HG03575 (cell line): Measurements from ENCODE around the gene FMN2.
"Not testable (repeated sequence)": the region's sequence is repeated elsewhere in the genome, so short reads cannot be mapped to it uniquely, and the experiment has no call there.

Source experiments
- ATAC-seq: cut with Tn5 transposase; IDR thresholded peaks from one replicate; pipeline ENCODE4 v1.9.1; 2021; ENCODE audit not compliant: unreplicated experiment, insufficient number of reproducible peaks, low FRiP score; ENCODE audit errors: extremely low read depth

FMN2 gene

GRCh38 chr1:240235521-240236288 lies 144.0 kb downstream of the FMN2 start:
- ATAC-seq, result no peak

- no peak for ATAC-seq
Observed at GRCh38 chr1:240237305-240237721, 145.6 kb downstream of the FMN2 start.

DNA sequence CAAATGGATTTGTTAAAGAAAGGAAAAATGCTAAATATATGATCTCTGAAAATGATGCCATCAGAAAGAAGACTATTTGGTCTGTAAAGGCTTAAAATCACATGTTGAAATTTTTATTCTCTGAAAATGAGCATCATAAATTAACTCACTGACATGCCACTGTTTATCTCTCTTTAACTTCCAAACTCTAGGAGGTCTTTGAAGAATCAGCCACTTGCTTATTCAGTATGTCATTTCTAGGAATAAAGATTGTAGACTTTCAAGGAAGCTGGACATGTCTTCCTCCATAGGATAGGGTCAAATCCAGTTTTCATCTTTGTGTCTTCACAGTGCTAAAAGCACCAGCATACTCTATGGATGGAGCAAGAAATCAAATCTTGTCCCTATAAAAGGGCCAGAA lies 147.6 kb downstream of the FMN2 start:
- ATAC-seq, result no peak

DNA sequence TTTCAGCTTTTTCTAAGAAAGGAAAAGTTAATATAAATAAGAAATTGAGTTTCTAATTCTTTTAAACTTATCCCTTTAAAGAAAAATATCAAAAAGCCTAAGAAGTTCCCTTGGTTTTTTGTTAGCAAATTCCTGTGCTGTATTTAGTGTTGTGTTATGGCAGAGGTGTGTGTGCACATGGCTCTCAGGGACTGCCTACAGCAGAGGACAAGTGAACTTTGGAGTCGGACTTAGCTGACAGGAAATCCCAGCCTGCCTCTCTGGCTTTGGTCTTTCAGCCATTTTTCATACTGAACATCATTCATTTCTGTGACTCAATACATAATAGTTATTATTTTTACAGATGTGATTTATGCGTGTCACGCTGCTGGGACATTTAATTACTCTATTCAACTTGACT lies 149.6 kb downstream of the FMN2 start:
- no peak for ATAC-seq

DNA sequence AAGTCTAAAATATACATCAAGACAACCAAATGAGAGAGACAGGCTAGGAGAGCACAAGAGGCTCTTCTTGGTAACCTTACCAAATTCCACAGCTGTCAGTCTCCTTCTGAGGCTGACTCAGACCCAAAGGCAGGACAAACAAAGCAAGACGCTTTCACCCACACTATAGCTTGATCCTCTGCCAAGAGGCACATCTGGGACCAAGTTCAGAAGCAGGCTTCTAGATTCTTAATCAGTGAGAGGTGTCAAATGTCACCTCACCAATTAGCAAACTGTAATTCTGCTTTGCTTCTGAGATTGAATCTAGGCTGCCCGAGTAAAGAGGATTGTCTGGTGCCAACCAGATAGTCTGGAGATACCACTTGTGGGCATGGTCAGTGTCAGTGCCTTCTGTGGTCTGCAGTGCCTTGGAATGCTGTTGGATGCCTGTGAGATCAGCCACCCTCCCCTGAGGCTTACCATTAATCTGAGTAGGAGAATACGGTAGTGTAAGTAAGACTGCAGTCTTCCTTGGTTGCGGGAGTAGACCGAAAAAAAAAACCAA lies 151.0 kb downstream of the FMN2 start:
- no peak for ATAC-seq

DNA sequence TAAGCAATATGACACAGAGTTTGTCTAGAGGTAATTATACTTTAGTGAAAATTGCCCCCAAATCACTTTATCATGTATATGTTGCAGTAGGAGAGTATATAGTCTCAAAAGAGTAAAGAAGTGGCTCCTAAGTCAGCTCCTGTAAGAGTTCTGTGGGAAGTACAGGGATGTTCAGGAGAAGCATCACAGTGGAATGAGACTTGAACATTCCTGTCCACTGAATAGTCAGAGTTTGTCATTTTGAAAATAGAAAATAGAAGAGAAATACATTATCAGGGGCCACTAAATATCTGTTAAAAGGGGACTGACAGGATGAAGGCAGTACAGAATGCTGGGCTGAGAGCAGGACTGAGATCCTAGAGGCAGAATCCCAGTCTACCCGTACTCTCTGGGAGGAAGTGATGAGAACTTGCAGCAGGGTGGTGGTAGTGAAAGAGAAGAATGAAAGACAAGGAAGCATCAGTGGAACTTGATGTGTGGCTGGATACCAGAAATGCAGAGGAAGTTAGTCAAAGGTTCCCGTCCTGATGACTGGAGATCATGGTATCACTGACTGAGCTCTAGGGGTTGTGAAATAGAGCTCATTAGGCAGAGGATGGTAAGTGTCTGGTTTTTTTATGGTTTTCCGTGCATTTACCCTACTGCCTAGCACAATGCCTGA lies 153.4 kb downstream of the FMN2 start:
- ATAC-seq, result no peak

DNA sequence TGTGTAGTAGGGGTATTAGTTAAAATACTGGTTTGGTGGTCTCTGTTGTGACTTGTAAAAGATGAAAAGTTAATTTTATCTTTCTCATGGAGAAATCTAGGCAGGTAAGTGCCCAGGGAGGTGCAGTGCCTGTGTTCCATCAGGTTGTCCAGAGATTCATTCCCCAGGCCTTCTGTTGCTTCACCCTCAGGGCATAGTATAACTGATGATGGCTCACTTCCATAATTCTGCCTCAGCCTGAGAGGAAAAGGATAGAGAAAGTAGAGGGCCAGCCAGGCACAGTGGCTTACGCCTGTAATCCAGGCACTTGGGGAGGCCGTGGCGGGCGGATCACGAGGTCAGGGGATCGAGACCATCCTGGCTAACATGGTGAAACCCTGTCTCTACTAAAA lies 153.9 kb downstream of the FMN2 start:
- no peak for ATAC-seq

- no peak for ATAC-seq
Observed at GRCh38 chr1:240247899-240248298, 156.2 kb downstream of the FMN2 start.

GRCh38 chr1:240254006-240254405 lies 162.3 kb downstream of the FMN2 start:
- no peak for ATAC-seq

DNA sequence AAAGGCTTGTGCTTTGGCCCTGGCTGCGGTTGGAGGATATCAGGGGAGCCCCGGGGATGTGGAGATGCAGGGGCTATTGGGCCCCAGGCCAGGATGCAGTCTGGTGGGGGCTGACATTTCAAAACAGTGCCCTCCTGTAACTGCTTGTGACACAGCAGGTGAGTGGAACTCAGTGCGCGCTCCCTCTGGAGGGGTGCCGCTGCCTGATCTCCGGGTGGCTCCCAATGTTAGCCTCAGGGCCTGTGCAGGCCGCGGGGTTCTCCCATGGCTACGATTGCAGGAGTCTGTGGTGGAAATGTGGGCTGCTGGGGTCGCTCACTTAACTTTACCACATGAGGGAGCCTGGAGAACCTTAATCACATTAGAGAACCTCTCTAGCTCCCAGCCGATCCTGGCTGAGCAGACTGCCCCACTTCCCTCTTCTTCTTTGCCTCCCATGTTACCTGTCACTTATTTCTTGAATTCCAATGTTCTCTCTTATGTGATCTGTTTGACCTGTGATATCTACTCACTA lies 163.2 kb downstream of the FMN2 start:
- ATAC-seq, result no peak

DNA sequence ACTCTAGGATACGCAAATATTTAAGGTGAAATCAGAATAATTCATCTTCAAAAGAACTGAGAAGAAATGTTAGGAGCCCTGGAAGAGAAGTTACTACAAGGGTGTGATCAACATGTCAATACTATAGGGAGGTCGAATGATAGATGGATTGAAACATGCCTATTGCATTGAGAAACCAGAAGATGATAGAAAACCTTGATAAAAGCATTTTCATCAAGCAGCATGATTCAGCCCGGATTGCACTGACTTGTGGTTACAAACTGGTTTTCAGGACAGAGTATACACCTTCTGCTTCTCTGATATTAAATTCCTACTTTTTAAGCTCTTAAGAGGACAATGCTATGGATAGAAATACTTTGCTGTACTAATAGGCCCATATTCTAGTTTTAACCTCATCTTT lies 164.2 kb downstream of the FMN2 start:
- no peak for ATAC-seq

DNA sequence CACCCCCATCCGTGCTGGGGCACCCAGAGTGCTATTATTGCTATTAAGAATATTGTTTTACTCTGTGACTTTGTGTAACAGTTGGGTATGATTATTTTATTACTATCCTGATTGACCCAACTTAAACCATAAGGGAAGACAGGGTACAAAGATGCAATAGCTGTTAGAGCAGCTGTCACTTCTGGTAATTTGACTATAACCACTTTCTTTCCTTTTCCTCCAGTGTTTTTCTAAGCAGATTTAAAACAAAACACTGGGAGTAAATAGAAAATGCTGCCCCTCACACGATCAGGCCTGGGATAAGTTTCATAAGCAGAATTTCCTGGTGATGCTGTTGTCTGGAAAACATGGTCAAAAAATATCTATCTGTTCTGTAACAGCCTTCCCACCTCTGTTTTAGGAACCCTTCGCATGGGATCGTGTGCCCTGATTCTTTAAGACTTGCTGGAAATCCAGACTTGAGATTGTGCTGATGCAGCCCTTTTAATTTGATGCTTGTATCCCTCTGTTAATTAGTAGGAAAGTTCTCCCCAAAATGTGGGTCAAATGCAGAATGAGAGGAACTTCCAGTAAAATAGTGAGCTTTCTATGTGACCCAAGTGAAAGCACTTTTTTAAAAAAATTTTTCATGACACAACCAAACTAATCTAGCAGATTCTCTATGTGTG lies 165.3 kb downstream of the FMN2 start:
- no peak for ATAC-seq

- no peak for ATAC-seq
Observed at GRCh38 chr1:240258910-240259309, 167.2 kb downstream of the FMN2 start.

- ATAC-seq, result not testable (repeated sequence)
Observed at GRCh38 chr1:240264494-240264893, 172.8 kb downstream of the FMN2 start.

GRCh38 chr1:240271081-240271480 lies 179.4 kb downstream of the FMN2 start:
- no peak for ATAC-seq

DNA sequence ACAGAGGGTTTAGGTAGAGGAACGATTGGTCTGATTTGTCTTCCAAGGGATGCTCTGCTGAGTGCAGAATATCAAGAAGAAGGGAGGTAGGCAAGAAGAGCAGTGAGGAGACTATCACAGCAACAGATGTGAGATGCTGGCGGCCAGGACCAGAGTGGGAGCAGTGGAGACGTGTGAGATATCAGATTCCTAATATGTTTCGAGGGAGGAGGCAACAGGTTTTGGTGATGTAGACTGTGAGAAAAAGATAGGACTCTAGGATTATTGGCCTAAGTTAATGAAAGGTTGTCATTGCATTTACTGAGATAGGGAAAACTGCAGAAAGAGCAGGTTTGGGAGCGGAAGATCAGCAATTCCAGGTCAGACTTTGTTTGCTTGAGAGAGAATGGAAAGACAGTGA lies 182.9 kb downstream of the FMN2 start:
- no peak for ATAC-seq

DNA sequence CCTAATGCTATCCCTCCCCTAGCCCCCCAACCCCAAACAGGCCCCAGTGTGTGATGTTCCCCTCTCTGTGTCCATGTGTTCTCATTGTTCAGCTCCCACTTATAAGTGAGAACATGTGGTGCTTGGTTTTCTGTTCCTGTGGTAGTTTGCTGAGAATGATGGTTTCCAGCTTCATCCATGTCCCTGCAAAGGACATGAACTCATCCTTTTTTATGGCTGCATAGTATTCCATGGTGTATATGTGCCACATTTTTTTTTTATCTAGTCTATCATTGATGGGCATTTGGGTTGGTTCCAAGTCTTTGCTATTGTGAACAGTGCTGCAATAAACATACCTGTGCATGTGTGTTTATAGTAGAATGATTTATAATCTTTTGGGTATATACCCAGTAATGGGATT lies 183.5 kb downstream of the FMN2 start:
- not testable (repeated sequence) for ATAC-seq

- no peak for ATAC-seq
Observed at GRCh38 chr1:240278082-240278481, 186.4 kb downstream of the FMN2 start.

DNA sequence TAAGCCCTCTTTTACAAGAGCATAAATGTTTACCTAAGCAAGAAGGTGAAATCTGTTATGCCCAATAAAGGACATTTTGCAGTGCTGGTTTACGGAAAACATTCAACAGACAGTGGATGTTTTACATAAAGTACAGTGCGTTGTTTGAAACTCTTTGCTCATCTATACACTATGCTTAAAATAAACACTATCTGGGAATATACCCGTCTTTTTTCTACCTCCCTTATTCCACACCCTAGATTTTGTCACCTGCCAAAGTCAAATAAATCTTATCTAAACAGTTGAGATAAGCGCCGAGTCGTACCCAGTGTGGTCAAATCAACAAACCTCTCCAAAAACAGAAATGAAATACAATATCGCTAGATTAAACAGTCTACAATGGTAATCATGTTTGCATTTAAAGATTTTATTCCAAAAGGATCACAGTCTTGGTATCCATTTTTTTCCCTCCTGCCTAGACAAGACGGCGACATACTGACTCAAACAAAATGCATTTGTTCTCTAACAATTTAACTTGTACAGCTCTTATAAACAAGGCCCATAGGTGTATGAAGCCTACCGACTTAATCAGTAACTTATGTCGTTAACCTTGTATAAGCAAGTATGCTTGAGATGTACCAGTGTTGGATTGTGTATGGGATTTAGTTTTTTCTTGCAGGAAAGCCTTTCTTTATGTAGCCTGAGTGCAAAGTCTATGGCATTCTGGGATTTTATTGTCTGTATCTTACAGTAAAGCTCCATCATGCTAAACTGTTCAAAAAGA lies 189.1 kb downstream of the FMN2 start:
- no peak for ATAC-seq
